ENCODE measurements around the gene DNASE1L2. TPM values are rescaled to one million over a fixed set of nuclear protein-coding genes. Genes with fewer than 3 reads are reported as not detected.
A peak's percentile ranks its signal among the peaks of the same experiment; 100 is the strongest.

Gene DNASE1L2
- total RNA-seq, 1 donor from 2014 or later, result 2.0 TPM

GRCh38 chr16:2284001-2284770, 47.9 kb downstream of the DNASE1L2 start:
- peaks cover 89% of the 10 kb centered on the region for H3K36me3 ChIP-seq
- no peak for DNase-seq

DNA sequence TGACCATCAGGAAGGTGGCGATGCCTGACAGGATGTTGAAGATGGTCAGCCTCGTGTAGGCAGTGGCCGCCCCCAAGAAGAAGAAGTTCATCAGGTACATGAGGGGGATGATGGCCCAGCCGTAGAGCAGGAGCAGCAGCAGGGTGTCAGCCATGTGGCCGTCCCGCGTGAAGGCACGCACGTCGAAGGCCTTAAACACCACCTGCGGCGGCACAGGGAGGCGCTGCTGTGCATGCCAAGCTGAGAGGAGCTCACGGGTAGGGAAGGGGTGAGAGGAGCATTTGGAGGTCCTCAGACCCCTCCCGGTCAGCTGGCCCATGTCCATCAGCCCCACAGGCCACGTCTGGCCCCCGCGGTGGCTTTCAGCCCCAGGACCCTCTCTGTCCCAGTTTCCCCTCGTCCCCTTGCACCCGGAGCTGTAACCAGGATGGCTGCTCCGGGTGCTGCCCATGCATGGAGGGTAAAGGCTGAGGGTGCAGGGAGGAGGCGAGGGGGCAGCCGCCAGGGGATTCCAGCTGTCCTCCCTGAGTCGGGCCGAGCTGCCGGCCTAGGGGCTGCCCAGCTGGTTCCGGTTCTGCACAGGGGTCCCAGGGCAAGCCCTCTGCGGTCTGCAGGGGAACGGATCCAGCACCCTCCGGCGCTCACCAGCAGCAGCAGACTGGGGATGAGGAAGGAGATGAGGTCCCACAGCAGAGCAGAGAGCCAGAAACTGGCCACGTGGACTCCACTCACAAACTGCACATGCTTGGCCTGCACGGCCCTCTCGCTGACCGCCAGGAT, 48.7 kb downstream of the DNASE1L2 start:
- DNase-seq (no peak), ATAC-seq (peak in 1 of 2 donors; percentile 1)
- Histone ChIP-seq H3K9me3 (no peaks in the 10 kb centered on the region), H3K27ac (no peak overlapping the region), H3K36me3 (peaks cover 87% of the 10 kb centered on the region), H3K27me3 (ENCODE audit: low read depth) (no peaks in the 10 kb centered on the region), H3K4me1 (no peaks in the 10 kb centered on the region), H3K4me3 (no peak overlapping the region)
- intact Hi-C loops (cut with DNase I), result no loop called here
- no peak for TF ChIP-seq CTCF (IDR thresholded peaks at IDR 0.05)

More at GRCh38 chr16:2284001-2284770, 47.9 kb downstream of the DNASE1L2 start:
- ATAC-seq, result no peak
- H3K4me1 ChIP-seq, result no peaks in the 10 kb centered on the region
- intact Hi-C loops (cut with DNase I), result no loop called here
- no peak overlapping the region for H3K4me3 ChIP-seq
- H3K9me3 ChIP-seq, result no peaks in the 10 kb centered on the region
- TF ChIP-seq CTCF (IDR thresholded peaks at IDR 0.05), result no peak
- no peak overlapping the region for H3K27ac ChIP-seq
- H3K27me3 ChIP-seq (ENCODE audit: low read depth), result no peaks in the 10 kb centered on the region

DNA sequence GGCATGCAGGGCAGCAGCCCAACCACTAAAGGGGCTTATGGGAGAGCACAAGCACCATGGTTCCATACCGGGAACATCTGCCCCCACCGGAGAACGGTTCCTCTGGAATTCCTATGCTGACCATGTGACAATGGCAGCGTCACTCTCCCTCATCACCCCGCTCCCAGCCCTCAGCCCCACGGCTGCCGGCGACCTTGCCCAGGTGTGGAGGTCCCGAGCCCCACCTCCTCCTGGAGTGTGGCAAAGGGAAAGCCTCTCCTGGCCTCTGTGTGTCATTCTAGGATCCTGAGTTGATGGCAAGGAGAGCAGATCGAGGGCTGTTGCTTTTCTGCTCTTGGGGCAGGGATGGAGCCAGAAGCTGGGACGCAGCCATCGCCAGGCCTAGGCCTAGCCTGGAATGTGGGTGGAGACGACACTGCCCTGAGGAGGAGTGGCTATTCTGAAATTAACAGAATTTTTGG, 49.5 kb downstream of the DNASE1L2 start:
- peaks cover 87% of the 10 kb centered on the region for H3K36me3 ChIP-seq
- DNase-seq, result no peak
- no peak for ATAC-seq

DNA sequence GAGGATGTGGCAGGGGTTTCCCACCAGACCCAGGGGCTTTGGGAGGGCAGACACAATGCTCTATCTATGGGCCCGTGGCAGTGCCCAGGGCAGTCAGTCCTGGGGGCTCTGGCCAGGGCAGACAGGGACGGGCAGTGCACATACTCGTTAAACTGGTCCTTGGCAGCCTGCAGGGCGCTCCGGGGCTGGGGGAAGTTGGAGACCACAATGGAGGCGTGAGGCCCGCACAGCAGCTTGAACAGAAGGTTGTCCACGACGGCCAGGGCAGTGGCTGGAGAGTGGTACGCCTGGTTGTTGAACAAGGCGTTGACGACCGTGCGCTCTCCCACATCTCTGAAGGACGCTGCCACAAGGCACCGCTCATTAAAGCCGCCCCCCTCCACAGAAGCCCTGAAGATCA, 50.3 kb downstream of the DNASE1L2 start:
- intact Hi-C loops (cut with DNase I), result no loop called here
- ATAC-seq, result no peak
- DNase-seq, result no peak
- Histone ChIP-seq H3K27ac (no peak overlapping the region), H3K9me3 (no peaks in the 10 kb centered on the region), H3K4me3 (no peak overlapping the region), H3K27me3 (ENCODE audit: low read depth) (no peaks in the 10 kb centered on the region), H3K36me3 (peaks cover 87% of the 10 kb centered on the region), H3K4me1 (no peaks in the 10 kb centered on the region)
- no peak for TF ChIP-seq CTCF (IDR thresholded peaks at IDR 0.05)

More for the DNA sequence above, 49.5 kb downstream of the DNASE1L2 start:
- H3K4me1 ChIP-seq, result no peaks in the 10 kb centered on the region
- no peaks in the 10 kb centered on the region for H3K27me3 ChIP-seq (ENCODE audit: low read depth)
- intact Hi-C loops (cut with DNase I), result no loop called here
- no peak overlapping the region for H3K4me3 ChIP-seq
- no peaks in the 10 kb centered on the region for H3K9me3 ChIP-seq
- H3K27ac ChIP-seq, result no peak overlapping the region
- no peak for TF ChIP-seq CTCF (IDR thresholded peaks at IDR 0.05)

DNA sequence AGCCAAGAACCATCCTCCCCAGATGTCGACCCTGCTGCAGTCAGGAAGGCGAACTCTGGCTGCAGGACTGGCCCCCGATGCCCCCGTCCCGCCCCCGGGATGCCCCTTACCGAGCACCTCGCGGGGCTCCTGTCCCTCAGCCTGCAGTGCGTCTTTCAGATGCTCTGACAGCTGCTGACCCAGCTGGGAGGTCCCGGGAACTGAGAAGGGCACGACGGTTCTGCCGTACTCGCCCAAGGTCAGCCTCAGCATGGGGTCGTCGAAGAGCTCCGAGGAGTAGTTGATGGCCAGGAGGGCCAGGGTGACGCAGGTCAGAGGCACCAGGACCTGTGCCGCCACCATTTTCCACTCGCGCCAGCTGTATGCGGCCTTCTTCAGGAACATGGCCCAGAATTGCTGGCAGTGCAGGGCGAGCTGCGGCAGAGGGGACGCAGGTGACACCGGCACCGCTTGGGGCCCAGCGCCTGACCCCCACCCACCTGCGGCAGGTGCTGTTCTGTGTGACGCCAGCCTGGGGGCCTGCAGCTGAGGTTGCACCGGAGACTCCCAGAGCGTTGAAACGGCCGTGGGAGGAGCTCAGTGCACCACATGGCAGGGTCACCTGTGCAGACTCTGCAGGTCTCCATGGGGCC, 51.8 kb downstream of the DNASE1L2 start:
- intact Hi-C loops (cut with DNase I), result no loop called here
- no peak overlapping the region for H3K27ac ChIP-seq

More for the DNA sequence above, 51.8 kb downstream of the DNASE1L2 start:
- Histone ChIP-seq H3K4me1 (no peaks in the 10 kb centered on the region), H3K36me3 (peaks cover 98% of the 10 kb centered on the region), H3K27me3 (ENCODE audit: low read depth) (no peaks in the 10 kb centered on the region), H3K9me3 (no peaks in the 10 kb centered on the region), H3K4me3 (no peak overlapping the region)
- TF ChIP-seq CTCF (IDR thresholded peaks at IDR 0.05), result no peak
- no peak for ATAC-seq
- no peak for DNase-seq

Data from lower lobe of right lung (tissue), 2 donors.